HG03025 (cell line): ENCODE data around the gene CCDC197.
A peak's percentile ranks its signal among the peaks of the same experiment; 100 is the strongest.

Experiments
- ATAC-seq: cut with Tn5 transposase; IDR thresholded peaks from one replicate; pipeline ENCODE4 v1.9.1; 2021; ENCODE audit warnings: mild to moderate bottlenecking, moderate library complexity; ENCODE audit not compliant: unreplicated experiment, low FRiP score

Gene CCDC197

DNA sequence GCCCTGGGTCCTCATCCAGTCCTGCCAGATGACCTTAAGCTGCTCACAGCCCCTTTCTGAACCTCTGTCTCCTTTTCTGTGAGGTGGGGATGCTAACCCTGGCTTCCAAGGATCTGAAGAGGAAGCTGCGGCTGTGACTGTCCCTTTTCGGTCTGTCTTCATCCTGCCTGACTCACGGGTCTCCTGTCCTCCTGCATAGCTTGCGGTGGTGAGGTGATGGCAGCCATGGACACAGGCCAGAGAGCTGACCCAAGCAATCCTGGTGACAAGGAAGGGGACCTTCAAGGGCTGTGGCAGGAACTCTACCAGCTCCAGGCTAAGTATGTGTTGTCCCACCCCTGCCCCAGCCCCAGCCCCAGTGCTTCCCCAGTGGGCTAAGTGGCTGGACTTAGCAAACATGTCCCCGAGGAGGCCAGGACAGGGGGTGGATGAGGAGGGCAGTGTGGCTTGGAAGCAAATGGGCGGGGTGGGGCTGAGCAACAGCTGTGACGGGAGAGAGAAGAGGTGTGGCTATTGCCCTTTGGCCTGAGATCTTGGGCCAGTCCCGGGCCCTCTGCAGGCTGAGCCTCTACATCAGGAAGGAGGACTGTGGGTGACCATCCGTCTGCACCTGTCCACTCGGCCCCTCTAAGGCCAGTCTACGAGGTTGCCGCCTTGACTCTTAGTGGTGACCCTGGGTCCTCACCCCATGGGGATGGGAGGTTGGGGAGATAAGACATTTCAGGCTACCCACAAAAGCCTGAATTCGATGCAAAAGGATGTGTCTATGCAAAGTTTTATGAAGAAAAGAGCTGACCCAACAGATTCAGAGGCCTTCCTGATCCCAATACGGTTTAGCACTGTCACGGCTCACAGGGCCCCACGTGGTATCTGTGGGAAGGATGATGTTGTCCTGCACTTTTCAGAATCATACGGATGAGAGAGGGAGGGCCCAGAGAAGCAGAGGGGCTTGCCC lies 1.1 kb downstream of the CCDC197 start:
- no peak for ATAC-seq

DNA sequence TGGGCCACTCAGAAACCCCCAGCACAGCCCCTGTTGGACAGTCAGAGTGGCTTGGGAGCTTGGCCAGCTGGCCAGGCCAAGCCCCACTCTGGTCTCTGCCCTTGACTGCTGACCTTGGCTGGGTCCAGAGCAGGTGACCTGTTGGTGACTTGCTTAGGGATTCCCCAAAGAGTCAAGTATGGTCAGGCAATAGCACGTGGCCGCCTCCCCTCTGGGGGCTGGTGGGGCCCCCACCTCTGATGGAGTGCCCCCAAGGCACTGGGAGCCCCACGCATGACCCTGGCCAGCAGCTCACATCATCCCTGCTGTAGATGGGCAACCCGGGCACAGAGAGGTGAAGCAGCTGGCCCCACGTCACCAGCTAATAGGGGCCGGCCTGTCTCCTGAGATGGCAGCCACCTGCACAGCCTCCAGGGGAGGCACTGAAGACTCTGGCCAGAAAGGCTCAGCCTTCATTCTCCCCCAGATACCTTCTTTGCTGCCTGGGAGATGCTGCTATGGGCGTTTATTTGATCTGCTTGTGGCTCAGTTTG lies 1.8 kb downstream of the CCDC197 start:
- no peak for ATAC-seq

DNA sequence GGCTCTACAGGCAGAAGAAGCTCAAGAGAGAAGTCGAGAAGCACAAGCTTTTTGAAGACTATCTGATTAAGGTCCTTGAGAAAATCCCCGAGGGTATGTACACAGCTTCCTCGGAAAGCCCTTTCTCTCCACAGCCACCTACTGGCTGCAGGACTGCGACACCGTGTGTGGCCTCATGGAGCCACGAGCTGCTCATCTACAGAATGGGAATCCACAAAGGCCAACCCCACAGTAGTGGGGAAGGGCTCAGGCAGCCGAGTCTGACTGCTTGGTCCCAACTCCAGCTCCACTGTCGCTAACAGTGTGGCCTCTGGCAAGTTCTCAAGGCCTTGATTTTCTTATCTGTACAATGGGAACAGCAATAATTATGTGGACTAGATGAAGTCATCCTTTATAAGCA lies 2.5 kb downstream of the CCDC197 start:
- ATAC-seq: no peak

DNA sequence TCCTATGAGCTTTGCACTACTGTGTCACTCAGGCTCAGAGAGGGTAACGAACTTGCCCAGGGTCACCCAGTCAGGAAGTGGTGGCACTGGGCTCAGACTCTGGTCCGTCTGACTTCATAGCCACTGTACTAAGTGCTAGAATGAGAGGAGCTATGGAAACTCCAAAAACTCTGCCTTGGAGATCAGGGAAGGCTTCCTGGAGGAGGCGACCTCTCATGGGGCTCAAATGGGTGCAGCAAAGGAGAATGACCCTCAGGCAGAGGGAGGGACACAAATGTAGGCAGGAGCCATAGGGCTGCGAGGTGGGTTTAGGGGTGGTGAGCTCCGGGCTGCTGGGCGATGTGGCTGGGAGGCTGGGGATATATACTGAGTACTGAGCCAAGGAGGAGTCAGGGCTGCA lies 3.2 kb downstream of the CCDC197 start:
- ATAC-seq: no peak

DNA sequence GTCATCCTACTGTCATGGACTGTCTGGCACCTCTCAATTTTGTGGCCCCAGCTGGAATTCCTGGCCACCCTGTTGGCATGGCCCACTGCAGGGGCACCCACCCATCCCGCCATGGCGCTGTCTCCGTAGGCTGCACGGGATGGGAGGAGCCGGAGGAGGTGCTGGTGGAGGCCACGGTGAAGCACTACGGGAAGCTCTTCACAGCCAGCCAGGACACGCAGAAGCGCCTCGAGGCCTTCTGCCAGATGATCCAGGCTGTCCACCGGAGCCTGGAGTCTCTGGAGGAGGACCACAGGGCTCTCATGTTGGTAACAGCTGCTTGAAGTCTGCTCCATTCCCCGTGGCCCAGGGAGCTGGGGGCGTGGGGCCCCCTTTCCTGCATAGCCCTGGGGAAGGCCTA lies 3.9 kb downstream of the CCDC197 start:
- no peak for ATAC-seq

DNA sequence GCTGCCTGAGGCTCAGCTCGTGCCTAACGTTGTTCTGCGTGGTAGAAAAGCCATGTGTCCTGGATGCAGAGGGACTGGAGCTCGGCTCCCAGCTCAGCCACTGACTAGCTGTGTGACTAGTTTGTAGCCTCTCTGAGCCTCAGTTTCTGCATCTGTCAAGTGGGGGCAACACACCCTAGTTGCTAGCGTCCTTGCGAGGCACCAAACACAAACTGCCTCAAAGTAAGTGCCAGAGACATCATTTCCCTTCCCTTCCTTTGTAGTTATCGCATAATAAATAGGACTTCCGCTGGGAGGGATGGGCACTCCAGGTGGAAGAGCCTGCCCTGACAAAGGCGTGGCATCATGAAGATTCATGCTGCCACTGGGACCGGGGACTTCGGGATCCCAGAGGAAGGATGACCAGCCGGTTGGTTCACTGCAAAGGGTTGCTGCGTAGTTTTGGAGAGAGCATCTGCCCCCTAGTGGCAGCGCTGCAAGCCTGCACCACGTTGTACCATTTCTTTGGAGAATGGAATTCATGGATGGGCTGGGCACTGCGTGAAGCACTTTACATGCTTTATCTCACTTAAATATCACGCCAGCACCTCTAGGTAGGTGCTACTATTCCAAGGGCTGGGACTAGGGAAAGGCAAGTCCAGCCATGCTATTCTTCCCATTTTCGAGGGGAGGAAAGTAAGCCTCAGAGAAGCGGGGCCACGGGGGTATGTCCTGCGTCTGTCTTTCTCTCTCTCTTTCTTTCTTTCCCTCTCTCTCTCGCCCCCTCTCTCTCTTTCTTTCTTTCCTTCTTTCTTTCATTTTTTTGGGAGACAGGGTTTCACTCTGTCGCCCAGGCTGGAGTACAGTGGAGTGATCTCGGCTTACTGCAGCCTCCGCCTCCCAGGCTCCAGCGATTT lies 4.6 kb downstream of the CCDC197 start:
- no peak for ATAC-seq

DNA sequence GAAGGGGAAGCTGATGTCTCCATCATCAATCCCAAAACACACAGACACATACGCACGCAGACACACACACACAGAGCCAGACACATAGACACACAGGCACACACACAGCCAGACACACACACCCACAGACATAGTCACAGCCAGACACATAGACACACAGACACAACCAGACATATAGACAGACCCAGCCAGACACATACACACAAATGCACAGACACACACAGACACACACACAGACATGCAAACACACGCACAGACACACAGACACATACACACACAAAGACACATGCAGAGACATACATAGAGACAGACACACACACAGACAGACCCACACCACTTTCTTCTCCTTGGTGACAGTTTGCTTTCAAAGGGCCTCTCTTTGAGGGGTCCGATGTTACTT lies 6.3 kb downstream of the CCDC197 start:
- ATAC-seq: no peak

DNA sequence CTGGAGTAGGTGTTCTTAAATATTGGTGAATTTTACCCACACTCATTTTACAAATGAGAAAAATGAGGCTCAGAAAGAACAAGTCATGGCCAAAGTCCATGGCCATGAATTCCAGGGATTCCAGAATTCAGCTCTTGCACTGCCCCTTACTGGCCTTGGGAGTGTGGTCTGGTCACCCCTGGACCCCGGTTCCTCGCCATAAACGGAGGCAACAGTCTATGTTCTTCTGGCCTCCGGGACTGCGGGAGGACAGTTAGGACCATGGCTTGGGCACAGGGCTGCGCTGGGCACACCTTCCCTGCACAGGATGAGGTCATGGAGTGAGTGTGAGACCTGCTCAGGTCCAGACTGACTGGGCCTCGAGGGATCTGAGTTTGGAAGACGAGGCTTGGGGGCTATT lies 6.9 kb downstream of the CCDC197 start:
- no peak for ATAC-seq

DNA sequence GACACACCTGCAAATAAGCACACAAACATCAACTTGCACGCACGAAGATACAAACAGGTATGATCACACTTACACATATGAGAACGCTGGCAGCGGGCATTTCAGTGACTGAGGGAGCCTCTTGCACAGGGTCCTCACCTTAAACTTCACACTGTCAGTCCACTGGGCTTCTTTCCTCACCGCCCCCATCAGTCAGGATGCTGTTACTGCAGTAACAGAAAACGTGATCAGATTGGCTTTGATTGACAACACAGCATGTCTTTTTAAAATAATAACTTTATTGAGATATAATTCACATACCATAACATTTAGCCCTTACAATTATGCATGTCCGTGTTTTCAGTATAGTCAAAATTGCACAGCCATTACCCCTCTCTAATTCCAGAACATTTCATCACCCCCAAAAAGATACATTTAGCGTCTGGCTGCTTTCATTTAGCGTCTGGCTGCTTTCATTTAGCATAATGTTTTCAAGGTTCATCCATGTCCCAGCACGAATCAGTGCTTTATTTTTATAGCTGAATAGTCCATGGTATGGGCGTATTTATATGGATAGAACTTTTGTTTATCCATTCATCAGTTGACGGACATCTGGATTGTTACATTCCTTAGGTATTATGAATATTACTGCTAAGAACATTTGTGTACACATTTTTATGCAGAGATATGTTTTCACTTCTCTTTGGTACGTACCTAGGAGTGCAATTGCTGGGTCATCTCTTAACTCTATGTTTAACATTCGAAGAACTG lies 8.4 kb downstream of the CCDC197 start:
- ATAC-seq: no peak

DNA sequence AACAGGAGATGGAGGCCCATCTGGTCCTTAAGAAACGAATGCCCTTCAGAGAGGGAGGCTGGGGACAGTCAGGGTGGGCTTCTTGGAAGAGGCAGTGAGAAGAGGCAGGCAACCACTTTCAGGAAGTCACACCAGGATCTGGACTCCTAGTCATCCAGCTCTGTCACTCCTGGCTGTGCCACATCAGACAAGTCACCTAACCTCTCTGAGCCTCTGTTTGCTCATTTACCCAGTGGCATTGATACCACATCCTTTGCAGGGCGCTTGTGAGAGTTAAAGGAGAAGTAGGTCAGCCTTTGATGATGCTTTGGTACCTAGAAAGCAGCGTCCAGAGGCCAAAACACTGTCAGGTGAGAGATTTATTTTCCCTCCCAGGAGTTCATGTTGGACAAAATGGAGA lies 11.1 kb downstream of the CCDC197 start:
- ATAC-seq: no peak

DNA sequence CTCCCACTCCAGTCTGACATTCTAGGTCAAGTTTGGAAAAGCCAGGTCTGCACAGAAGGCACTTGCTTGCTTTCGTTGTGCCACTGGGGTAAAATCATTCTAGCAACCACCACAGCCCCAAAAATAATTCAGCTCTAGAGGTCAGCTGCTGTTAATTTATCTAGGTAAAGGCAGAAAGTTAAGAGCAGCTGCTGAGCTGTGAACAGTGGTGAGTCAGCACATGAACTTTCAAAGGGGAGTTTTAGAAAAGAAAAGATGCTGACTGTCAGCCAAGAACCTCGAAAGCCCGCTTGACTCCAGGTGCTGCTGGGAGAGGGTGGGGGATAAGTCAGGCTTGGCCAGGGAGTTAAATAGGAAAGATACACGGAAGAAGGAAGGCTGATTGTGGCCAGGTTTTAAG lies 12.7 kb downstream of the CCDC197 start:
- ATAC-seq: peak; percentile 56

DNA sequence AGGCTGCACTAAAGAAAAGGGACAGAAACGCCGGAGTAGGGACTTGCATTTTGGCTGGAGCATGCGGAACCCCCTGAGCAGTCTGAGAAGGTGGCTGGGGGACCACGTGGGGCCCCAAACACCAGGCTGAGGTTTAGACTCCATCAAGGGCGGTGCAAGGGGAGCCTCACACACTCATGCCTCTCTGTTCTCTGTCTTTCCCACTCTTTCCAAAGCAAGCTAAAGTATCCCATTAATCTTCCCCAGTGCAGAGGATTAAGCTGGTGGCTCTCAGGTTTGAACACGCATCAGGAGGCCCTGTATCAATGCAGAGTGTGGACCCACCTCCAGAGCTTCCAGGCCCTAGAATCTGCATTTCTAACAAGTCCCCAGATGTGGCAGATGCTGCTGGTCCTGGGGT lies 13.5 kb downstream of the CCDC197 start:
- no peak for ATAC-seq

DNA sequence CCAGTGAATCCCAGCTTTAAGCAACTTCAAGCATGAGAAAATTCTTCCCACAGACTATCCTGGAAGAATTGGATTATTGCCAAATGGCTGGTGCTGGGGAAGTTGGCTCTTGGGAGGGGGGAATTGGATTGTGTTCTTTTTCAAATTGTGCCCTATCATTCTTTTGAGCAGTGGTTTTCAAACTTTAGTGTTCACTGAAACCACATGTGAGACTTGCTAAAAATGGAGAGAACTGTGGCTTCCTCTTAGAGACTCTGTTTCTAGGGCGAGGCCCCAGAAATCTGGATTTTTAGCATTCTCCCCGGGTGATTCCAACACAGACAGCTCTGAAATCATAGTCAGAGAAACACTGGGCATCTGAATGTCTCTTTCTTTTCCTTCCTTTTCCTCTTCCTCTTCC lies 14.7 kb downstream of the CCDC197 start:
- no peak for ATAC-seq

DNA sequence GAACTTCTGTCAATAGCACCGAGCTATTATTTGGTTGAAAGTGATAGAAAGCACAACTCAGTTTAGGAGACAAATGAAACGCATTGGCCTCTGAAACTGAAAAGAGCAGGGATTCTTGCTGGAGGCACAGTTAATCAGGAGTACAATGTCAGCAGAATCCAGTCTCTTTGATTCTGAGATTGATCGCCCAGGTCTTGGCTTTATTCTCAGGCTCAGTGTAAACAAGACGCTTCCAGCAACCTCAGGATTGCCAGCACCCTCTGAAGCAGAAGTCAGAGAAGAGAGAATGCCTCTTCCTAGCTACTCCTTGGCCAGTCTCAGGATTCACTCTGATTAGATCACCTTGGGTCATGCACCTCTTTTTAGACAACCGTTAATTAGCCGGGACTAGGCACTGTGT lies 17.3 kb downstream of the CCDC197 start:
- no peak for ATAC-seq

DNA sequence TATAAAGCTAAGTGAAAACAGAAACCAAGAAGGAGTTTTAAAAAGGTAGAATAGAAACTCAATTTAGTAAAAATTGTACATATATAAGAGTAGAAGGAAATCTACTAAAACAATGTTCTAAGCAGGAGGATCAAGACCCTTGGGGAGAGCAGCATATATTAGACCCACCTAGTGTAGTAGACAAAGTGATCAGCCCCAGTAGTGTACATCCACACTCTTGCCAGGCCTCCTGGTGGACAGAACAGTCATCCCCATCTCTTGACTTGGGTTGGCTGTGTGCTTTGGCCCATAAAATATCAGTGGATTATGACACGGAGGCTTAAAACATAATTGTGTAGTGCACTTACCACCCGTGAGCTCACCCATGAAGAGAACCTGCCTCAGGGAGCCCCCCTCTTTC lies 18.1 kb downstream of the CCDC197 start:
- ATAC-seq: no peak

DNA sequence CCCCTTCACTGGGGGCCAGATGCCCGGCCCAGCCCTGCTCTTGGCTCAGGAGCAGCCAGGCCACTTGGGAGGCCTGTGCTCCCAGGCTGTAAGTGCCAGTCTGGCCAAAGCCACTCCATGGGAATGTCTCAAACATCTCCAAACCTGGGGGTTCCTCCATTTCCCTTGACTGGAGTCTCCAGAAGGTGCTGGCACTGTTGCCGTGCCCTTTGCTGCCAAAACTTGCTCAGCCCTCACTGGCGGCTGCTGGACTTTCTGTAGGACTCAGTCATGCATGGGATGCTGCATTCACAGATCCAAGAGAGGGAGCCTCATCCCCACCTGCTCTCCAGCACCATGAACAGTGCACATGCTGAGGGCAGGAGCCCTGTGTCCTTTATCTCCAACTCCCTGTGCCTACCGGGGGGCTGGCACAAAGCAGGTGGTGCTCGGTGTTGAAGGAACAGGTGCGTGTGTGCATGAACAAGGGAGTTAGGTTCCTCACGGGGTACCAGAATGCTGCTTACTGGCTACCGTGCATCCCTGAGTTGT lies 19.4 kb downstream of the CCDC197 start:
- ATAC-seq: no peak

DNA sequence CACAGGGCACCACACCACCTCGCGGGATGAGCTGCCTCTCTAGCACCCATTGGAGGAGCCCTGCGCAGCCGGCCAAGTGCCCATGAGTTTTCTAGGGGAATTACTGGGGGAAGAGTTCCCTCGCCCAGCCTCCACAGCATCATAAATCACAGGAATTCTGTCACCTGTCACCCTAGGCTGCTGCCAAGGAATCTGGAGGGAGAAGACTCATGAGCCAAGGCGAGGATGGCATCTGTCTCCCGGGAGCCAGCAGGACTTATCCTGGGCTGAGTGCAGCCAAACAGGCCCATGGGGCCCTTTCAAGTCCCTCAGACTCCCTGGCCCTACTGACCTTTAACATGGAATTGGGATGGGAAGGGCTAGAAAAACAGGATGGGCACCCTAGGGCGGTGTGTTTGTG lies 21.2 kb downstream of the CCDC197 start:
- no peak for ATAC-seq

DNA sequence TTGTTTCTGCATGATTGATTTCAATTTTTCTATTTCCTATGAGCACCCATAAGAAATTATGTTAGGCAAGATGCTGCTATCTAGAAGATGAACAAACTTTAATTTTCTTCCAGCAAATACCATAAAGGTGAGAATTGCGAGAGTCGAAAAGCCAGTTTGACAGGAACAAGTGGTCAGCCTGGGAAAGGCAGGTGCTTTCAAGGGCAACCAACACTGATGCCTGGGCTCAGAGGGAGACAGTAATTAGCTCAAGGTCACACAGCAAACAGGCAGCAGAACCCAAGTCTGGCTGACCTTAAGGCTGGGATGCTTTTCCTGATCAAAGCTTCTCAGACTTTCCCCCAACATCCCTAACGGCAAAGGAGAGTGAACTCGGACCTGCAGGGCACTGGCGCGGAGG lies 22.2 kb downstream of the CCDC197 start:
- ATAC-seq: no peak

DNA sequence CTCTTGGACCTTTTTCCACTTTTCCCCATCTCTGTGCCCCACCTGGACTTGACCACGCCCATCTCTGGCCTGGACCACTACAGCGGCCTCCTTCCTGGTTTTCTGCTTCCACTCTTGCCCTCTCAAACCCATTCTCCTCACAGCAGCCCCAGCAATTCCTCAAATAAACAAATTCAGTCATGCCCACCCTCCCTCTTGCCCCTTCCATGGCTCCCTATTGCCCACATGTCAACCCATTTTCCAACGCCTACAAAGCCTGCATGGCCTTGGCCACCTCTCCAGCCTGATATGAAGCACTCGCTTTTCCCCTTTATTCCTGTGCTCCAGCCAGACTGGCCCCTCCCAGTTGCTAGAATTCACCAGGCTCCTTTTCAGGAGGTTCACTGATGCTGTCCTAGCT lies 23.2 kb downstream of the CCDC197 start:
- no peak for ATAC-seq

DNA sequence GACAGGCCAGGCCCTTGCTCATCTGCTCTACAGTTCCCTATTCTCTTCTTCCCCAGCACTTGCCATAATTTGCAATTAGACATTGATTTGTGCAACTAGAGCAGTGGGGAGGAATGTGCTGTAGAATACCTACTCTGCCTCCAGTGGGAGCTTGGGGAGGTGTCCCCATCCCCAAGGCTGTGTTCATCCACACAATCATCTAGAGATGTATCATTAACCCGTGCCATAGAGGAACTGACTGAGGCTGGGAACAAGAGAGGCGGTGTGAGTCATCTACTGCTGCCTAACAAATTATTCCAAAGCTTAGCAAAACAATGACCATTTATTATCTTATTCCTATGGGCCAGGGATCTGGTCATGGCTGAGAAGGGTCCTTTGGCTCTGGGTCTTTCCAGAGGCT lies 23.9 kb downstream of the CCDC197 start:
- ATAC-seq: no peak
